Endothelial cell (in vitro differentiated cells): ENCODE results near the gene NOTUM. TPM values are rescaled to one million over a fixed set of nuclear protein-coding genes. Genes with fewer than 3 reads are reported as not detected.
"Not testable (repeated sequence)": the region's sequence is repeated elsewhere in the genome, so short reads cannot be mapped to it uniquely, and the experiment has no call there.

Experiments
- DNase-seq: peaks from one replicate; pipeline ENCODE4 v3.0.0; 2021; ENCODE audit warnings: low spot score
- H3K27ac Mint-ChIP-seq: one replicate; pipeline ENCODE4 v1.8.0; 2021; ENCODE audit warnings: mixed read lengths, inconsistent platforms; ENCODE audit not compliant: unreplicated experiment
- H3K27me3 Mint-ChIP-seq: one replicate; pipeline ENCODE4 v1.8.0; 2021; ENCODE audit warnings: mild to moderate bottlenecking, moderate library complexity, mixed read lengths, inconsistent platforms; ENCODE audit not compliant: unreplicated experiment
- H3K36me3 Mint-ChIP-seq: one replicate; pipeline ENCODE4 v1.8.0; 2021; ENCODE audit warnings: mild to moderate bottlenecking, low read depth, mixed read lengths, inconsistent platforms; ENCODE audit not compliant: unreplicated experiment
- H3K4me1 Mint-ChIP-seq: one replicate; pipeline ENCODE4 v1.8.0; 2021; ENCODE audit warnings: mild to moderate bottlenecking, mixed read lengths, inconsistent platforms; ENCODE audit not compliant: unreplicated experiment
- H3K4me3 Mint-ChIP-seq: one replicate; pipeline ENCODE4 v1.8.0; 2021; ENCODE audit warnings: mild to moderate bottlenecking, mixed read lengths, inconsistent platforms; ENCODE audit not compliant: unreplicated experiment
- H3K9me3 Mint-ChIP-seq: one replicate; pipeline ENCODE4 v1.8.0; 2021; ENCODE audit warnings: mixed read lengths, inconsistent platforms; ENCODE audit not compliant: unreplicated experiment
- total RNA-seq: library from RNA; stranded (reverse); fragmentation: NEBNext Ultra II Directional; extraction: Animal tissue kit (Norgen Biotek cat#: 25700); gene quantifications from one replicate; pipeline ENCODE4 v1.2.1, GENCODE V29; 2021; ENCODE audit not compliant: unreplicated experiment
- TF ChIP-seq, protein P1 (sequence below): fragments of 200-600 bp; sonication (generic); IDR thresholded peaks from one replicate; pipeline ENCODE4 v1.5.0; 2021; ENCODE audit warnings: antibody characterized with exemption; ENCODE audit not compliant: unreplicated experiment

NOTUM gene
- total RNA-seq, 1 donor from 2014 or later = not detected

DNA sequence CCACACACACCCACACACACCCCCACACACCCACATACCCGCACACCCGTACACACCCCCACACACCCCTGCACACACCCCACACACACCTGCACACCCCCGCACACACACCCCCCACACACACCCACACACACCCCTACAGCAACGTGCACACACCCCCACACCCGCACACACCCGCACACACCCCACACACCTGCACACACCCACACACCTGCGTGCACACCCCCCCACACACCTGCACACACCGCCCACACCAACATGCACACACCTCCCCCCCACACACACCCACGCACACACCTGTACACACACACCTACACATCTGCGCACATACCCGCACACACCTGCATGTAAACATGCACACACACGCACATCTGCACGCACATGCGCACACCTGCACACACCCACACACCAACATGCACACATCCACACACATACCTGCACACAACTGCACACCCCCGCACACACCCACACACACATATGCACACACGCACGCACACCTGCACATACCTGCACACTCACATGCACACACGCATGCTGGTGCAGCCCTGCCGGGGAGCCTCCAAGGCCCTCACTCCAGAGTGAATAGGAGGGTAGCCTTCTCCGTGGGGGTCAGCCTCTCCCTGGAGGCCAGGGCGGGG, 23.9 kb upstream of the NOTUM start:
- Mint-ChIP-seq H3K4me3 (no peak overlapping the region), H3K27me3 (peaks cover 2% of the 10 kb centered on the region), H3K9me3 (no peaks in the 10 kb centered on the region), H3K27ac (no peak overlapping the region), H3K36me3 (peaks cover 4% of the 10 kb centered on the region), H3K4me1 (no peaks in the 10 kb centered on the region)
- DNase-seq = no peak
- TF ChIP-seq, protein P1, sequence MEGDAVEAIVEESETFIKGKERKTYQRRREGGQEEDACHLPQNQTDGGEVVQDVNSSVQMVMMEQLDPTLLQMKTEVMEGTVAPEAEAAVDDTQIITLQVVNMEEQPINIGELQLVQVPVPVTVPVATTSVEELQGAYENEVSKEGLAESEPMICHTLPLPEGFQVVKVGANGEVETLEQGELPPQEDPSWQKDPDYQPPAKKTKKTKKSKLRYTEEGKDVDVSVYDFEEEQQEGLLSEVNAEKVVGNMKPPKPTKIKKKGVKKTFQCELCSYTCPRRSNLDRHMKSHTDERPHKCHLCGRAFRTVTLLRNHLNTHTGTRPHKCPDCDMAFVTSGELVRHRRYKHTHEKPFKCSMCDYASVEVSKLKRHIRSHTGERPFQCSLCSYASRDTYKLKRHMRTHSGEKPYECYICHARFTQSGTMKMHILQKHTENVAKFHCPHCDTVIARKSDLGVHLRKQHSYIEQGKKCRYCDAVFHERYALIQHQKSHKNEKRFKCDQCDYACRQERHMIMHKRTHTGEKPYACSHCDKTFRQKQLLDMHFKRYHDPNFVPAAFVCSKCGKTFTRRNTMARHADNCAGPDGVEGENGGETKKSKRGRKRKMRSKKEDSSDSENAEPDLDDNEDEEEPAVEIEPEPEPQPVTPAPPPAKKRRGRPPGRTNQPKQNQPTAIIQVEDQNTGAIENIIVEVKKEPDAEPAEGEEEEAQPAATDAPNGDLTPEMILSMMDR = no peak

- TF ChIP-seq, protein P1 = no peak
- Mint-ChIP-seq H3K27ac (no peak overlapping the region), H3K4me3 (no peak overlapping the region), H3K36me3 (peaks cover 4% of the 10 kb centered on the region), H3K4me1 (no peaks in the 10 kb centered on the region), H3K9me3 (no peaks in the 10 kb centered on the region), H3K27me3 (peaks cover 4% of the 10 kb centered on the region)
- no peak for DNase-seq
These were observed 22.8 kb upstream of the NOTUM start for GRCh38 chr17:81983639-81984373.

DNA sequence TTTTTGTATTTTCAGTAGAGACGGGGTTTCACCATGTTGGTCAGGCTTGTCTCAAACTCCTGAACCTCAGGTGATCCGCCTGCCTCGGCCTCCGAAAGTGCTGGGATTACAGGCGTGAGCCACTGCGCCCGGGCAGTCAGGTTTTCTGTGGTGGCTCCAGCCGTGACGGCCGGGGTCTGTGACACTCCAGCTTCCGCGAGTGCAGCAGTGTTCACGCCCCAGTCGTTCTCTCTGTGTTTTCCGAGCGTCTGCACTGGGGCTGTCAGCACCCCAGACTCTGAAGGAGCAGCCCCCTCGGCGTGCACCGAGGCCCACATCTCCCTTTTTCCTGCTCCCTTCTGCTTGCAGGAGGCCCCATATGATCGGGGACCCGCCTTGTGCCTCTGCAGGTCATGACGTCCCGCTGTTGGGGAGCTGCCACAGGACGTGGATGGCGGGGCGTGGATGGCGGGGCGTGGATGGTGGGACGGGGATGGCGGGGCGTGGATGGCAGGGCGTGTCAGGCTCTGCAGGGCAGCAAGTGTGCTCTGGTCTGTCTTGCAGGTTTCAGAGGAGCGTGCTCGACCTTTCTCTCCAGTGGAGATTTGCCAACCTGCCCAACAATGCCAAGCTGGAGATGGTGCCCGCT, 22.1 kb upstream of the NOTUM start:
- Mint-ChIP-seq H3K36me3 (peaks cover 4% of the 10 kb centered on the region), H3K4me3 (no peak overlapping the region), H3K9me3 (no peaks in the 10 kb centered on the region), H3K27me3 (peaks cover 4% of the 10 kb centered on the region), H3K27ac (no peak overlapping the region), H3K4me1 (no peaks in the 10 kb centered on the region)
- TF ChIP-seq, protein P1 = no peak
- DNase-seq = no peak

DNA sequence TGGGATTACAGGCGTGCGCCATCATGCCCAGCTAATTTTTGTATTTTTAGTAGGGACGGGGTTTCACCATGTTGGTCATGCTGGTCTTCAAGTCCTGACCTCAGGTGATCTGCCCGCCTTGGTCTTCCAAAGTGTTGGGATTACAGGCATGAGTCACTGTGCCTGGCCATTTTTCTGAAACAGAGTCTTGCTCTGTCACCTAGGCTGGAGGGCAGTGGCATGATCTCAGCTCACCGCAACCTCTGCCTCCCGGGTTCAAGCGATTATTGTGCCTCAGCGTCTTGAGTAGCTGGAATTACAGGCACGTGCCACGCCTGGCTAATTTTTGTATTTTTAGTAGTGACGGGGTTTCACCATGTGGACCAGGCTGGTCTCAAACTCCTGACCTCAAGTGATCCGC, 20.5 kb upstream of the NOTUM start:
- not testable (repeated sequence) for H3K27me3 Mint-ChIP-seq, H3K4me3 Mint-ChIP-seq, H3K4me1 Mint-ChIP-seq, H3K9me3 Mint-ChIP-seq, H3K36me3 Mint-ChIP-seq, H3K27ac Mint-ChIP-seq, DNase-seq

DNA sequence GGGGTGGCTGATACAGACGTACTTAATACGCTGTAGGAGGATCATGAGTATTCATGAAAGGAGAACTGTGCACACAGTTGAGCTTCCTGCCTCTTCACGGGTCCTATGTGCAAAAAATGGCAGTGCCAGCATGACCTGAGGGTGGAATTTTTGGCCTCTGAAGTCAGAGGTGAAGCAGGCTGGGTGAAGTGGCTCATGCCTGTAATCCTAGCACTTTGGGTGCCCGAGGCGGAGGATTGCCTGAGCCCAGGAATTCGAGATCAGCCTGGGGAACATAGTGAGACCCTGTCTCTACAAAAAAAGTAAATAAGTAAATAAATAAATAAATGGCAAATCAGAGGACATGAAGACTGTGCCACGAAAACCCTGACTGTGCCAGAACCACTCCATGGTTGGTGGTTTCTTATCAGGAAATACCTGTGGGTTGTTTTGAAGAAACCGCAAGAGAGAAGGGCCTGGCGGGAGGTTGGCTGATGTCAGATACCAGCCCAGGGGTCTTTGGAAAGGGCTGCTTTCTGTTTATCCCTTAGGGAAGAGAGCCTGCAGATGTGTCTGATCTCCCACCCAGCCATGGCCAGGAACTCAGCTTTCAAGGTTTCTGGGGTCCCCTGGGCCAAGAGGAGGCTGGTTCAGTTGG, 19.8 kb upstream of the NOTUM start:
- no peaks in the 10 kb centered on the region for H3K4me1 Mint-ChIP-seq
- no peaks in the 10 kb centered on the region for H3K9me3 Mint-ChIP-seq
- no peak overlapping the region for H3K27ac Mint-ChIP-seq
- H3K36me3 Mint-ChIP-seq = peaks cover 4% of the 10 kb centered on the region
- TF ChIP-seq, protein P1 = no peak
- DNase-seq = no peak
- peaks cover 9% of the 10 kb centered on the region for H3K27me3 Mint-ChIP-seq
- no peak overlapping the region for H3K4me3 Mint-ChIP-seq
